ENCODE data around the gene FBXL22.

FBXL22 gene

DNA sequence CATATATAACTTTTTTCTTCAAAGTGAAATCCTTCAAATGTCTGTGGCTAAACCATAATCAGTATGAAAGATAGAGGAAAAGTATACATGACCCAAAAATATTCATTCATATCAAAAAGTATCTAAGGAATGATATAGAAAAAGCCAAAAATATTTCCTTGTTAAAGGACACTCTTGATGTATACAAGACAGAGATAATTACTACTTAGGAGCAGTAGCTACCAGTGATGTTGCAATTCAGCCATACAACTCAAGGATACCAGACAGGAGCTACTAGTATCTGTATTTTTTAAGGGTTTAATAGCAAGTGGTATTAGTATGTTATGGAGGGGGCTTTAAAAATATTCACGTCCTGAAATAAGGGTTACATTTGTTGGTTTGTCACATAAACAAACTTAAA, 37.0 kb downstream of the FBXL22 start:
- Histone ChIP-seq H3K9me3 (ENCODE audit: control insufficient read depth, low read length) (no peaks in the 10 kb centered on the region), H3K4me3 (ENCODE audit: extremely low read depth, insufficient read depth, low read length, poor library complexity, severe bottlenecking) (no peak overlapping the region), H3K4me1 (ENCODE audit: control insufficient read depth, insufficient read depth, low read length, poor library complexity, severe bottlenecking) (no peaks in the 10 kb centered on the region), H3K36me3 (ENCODE audit: control insufficient read depth, insufficient read depth, low read length) (peaks cover 77% of the 10 kb centered on the region), H3K27ac (ENCODE audit: low read depth, low read length, severe bottlenecking) (no peak overlapping the region)
- WGBS, 2 experiments (ENCODE audit: insufficient coverage in 2 of 2): no CpG with 5 or more reads among the region's 1 CpG

DNA sequence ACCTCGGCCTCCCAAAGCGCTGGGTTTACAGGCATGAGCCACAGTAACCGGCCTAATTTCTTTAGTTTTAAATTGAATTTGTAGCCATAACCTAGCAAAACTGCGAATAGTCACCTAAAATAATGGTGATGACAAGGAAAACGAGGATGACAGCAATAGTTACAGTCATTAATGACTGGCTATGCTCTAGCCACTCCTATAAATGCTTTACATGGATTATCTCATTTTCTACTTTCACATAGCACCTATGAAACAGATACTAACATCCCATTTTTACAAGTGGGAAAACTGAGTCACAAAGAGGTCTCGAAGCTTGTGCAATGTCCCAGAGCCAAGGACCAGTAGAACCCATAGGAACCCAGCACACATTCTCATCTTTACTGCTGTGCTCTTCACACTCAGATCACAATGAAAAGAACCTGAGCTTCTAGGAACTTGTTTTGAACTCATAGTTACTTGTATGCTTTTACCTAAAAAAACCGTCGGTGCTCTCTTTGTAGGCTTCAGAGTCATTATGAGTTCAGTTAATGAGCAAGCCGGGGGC, 39.4 kb downstream of the FBXL22 start:
- WGBS, 2 experiments (ENCODE audit: insufficient coverage in 2 of 2): 98% methylated on average over 7 to 8 of the region's 9 CpGs

DNA sequence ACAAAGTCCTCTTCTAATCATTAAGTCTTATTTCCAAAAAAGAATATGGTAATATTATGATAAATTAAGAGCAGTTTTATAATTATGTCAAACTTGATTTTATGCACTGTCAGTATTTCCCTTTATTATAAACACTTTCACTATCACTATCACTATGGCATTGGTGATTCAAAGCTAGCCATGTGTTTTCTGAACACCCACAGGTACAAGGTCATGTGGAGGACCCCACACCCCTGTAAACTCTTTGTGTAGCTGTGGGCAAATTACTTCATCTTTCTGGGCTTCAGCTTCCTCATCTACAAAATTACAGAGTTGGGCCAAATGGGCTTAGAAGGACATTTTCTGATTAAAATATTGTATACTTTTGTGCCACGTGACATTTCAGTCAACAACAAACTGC, 41.7 kb downstream of the FBXL22 start:
- Histone ChIP-seq H3K4me1 (ENCODE audit: control insufficient read depth, insufficient read depth, low read length, poor library complexity, severe bottlenecking) (no peaks in the 10 kb centered on the region), H3K36me3 (ENCODE audit: control insufficient read depth, insufficient read depth, low read length) (peaks cover 63% of the 10 kb centered on the region), H3K27ac (ENCODE audit: low read depth, low read length, severe bottlenecking) (no peak overlapping the region), H3K9me3 (ENCODE audit: control insufficient read depth, low read length) (no peaks in the 10 kb centered on the region), H3K4me3 (ENCODE audit: extremely low read depth, insufficient read depth, low read length, poor library complexity, severe bottlenecking) (no peak overlapping the region)
- no CpG with 5 or more reads among the region's 1 CpG for WGBS, 2 experiments (ENCODE audit: insufficient coverage in 2 of 2)

More for the DNA sequence above, 39.4 kb downstream of the FBXL22 start:
- Histone ChIP-seq H3K4me1 (ENCODE audit: control insufficient read depth, insufficient read depth, low read length, poor library complexity, severe bottlenecking) (no peaks in the 10 kb centered on the region), H3K27ac (ENCODE audit: low read depth, low read length, severe bottlenecking) (no peak overlapping the region), H3K36me3 (ENCODE audit: control insufficient read depth, insufficient read depth, low read length) (peaks cover 73% of the 10 kb centered on the region), H3K4me3 (ENCODE audit: extremely low read depth, insufficient read depth, low read length, poor library complexity, severe bottlenecking) (no peak overlapping the region), H3K9me3 (ENCODE audit: control insufficient read depth, low read length) (no peaks in the 10 kb centered on the region)

DNA sequence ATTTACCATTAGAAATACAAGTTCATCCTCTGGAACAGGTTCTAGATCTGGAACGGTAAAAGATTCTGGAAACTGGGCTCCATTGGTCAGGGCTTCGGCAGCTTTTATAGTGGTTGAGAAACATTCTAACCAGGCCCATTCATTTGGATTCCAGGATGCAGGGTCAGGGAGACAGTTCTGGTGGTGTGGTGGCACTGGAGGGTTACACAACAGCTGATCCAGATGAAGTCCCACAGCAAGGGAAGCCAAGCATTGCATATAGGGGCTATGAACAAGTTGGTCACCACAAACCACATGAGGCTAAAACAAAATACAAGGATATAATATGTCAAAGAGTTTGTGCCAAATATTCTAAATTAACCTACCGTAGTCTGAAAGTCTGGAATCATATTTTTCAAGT, 43.0 kb downstream of the FBXL22 start:
- H3K4me3 ChIP-seq (ENCODE audit: extremely low read depth, insufficient read depth, low read length, poor library complexity, severe bottlenecking): no peak overlapping the region
- no peaks in the 10 kb centered on the region for H3K9me3 ChIP-seq (ENCODE audit: control insufficient read depth, low read length)
- WGBS, 2 experiments (ENCODE audit: insufficient coverage in 2 of 2): 92 to 100% methylated on average over 2 of the region's 3 CpGs
- H3K4me1 ChIP-seq (ENCODE audit: control insufficient read depth, insufficient read depth, low read length, poor library complexity, severe bottlenecking): no peaks in the 10 kb centered on the region
- H3K36me3 ChIP-seq (ENCODE audit: control insufficient read depth, insufficient read depth, low read length): peaks cover 69% of the 10 kb centered on the region
- no peak overlapping the region for H3K27ac ChIP-seq (ENCODE audit: low read depth, low read length, severe bottlenecking)
